ENCODE results near the gene TAL1. TPM values are rescaled to one million over a fixed set of nuclear protein-coding genes. Genes with fewer than 3 reads are reported as not detected.

TAL1 gene
- total RNA-seq, 1 donor from 2014 or later = not detected

GRCh38 chr1:47178020-47178419 lies 54.0 kb downstream of the TAL1 start:
- DNase-seq (ENCODE audit: low read depth) = no peak

- peak; percentile 65 for DNase-seq (ENCODE audit: low read depth)
These were observed 56.6 kb downstream of the TAL1 start for GRCh38 chr1:47175227-47175934.

- DNase-seq (ENCODE audit: low read depth) = no peak
These were observed 57.4 kb downstream of the TAL1 start for GRCh38 chr1:47174656-47175020.

GRCh38 chr1:47172782-47173181 lies 59.2 kb downstream of the TAL1 start:
- no peak for DNase-seq (ENCODE audit: low read depth)

Other genes starting within 250 kb of the TAL1 start
- not detected in 2 replicates for gene CYP4X1, start 208.6 kb downstream of the TAL1 start, total RNA-seq
- gene CYP4Z1, start 165.0 kb downstream of the TAL1 start, total RNA-seq = not detected in 2 replicates
- not detected in 2 replicates for gene CYP4A22, start 94.8 kb downstream of the TAL1 start, total RNA-seq
- gene PDZK1IP1, start 42.2 kb downstream of the TAL1 start, total RNA-seq = not detected in 2 replicates
- gene STIL, start 81.9 kb upstream of the TAL1 start, total RNA-seq = 0.99 and 1.4 TPM in 2 replicates
- gene CMPK1, start 101.6 kb upstream of the TAL1 start, total RNA-seq = 100 and 127 TPM in 2 replicates
- gene FOXE3, start 184.1 kb upstream of the TAL1 start, total RNA-seq = 0.16 TPM in 1 of 2 replicates, not detected in the other
- 0.05 and 0.37 TPM in 2 replicates for gene FOXD2, start 205.8 kb upstream of the TAL1 start, total RNA-seq